Activated T-cell treated with anti-CD3 and anti-CD28 coated beads, Interleukin-2, amount 50 U/mL, for 4 hours (primary cell): ENCODE measurements around the gene SEPHS1. TPM values are rescaled to one million over a fixed set of nuclear protein-coding genes. Genes with fewer than 3 reads are reported as not detected.
"Not testable (repeated sequence)": the region's sequence is repeated elsewhere in the genome, so short reads cannot be mapped to it uniquely, and the experiment has no call there.

Source experiments
- ATAC-seq, 2 donors: fragments of 200-7000 bp; cut with Tn5 transposase; one replicate each; pipeline ENCODE4 v1.10.0; 2021
- DNase-seq: peaks from one replicate; pipeline ENCODE4 v3.0.0-alpha.2; 2020
- H3K27me3 Mint-ChIP-seq: one replicate; pipeline ENCODE4 v1.8.0; 2021; ENCODE audit warnings: low read depth, mixed read lengths
- H3K36me3 Mint-ChIP-seq: one replicate; pipeline ENCODE4 v1.8.0; 2022; ENCODE audit warnings: mixed read lengths; ENCODE audit not compliant: insufficient read depth
- H3K4me1 Mint-ChIP-seq: one replicate; pipeline ENCODE4 v1.8.0; 2021; ENCODE audit warnings: low read depth, mixed read lengths
- H3K4me3 Mint-ChIP-seq: one replicate; pipeline ENCODE4 v1.8.0; 2021; ENCODE audit warnings: mild to moderate bottlenecking, moderate library complexity, mixed read lengths
- H3K9me3 Mint-ChIP-seq: one replicate; pipeline ENCODE4 v1.8.0; 2021; ENCODE audit warnings: mixed read lengths
- total RNA-seq, 3 donors: library from RNA; stranded (reverse); gene quantifications; one replicate each; pipeline ENCODE4 v1.2.1, GENCODE V29; 2021

SEPHS1 gene, protein sequence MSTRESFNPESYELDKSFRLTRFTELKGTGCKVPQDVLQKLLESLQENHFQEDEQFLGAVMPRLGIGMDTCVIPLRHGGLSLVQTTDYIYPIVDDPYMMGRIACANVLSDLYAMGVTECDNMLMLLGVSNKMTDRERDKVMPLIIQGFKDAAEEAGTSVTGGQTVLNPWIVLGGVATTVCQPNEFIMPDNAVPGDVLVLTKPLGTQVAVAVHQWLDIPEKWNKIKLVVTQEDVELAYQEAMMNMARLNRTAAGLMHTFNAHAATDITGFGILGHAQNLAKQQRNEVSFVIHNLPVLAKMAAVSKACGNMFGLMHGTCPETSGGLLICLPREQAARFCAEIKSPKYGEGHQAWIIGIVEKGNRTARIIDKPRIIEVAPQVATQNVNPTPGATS
- total RNA-seq = 10 to 100 TPM; 43.4 to 56.2 (median 48.5) TPM

GRCh38 chr10:13348216-13349017, at the start of gene SEPHS1:
TSS of gene SEPHS1 (minus strand) at chr10:13348293. CDS start at chr10:13344950, 3,343 bp downstream.
- DNase-seq (peak; percentile 70), ATAC-seq (peak; percentile 86)
- H3K9me3 Mint-ChIP-seq = no peaks in the 10 kb centered on the region
- H3K4me3 Mint-ChIP-seq = peak within 1 kb of the TSS; percentile 88
- peaks cover 57% of the 10 kb centered on the region for H3K4me1 Mint-ChIP-seq
- H3K27me3 Mint-ChIP-seq = no peaks in the 10 kb centered on the region
- peaks cover 7% of the 10 kb centered on the region for H3K36me3 Mint-ChIP-seq

DNA sequence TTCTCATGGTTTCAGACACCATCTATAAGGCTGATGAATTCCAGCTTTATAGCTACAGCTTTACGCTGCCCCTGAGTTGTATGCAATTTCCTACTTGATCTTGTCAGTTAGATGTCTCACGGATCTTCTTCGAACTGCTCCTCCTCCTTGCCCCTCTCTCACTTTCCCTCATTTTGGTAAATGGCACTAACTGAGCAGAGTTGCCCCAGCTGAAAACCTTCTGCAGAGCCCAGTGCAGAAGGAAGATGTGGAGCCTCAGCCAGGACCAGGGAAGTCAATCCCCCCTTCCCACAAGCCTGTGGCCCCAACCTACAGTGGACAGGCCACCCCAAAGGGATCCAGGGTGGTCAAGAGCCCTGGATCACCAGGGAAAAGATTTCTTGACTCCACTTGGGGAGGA, 49.0 kb upstream of the SEPHS1 start:
- no peak overlapping the region for H3K4me3 Mint-ChIP-seq
- no peaks in the 10 kb centered on the region for H3K4me1 Mint-ChIP-seq
- H3K27me3 Mint-ChIP-seq = peaks cover 19% of the 10 kb centered on the region
- H3K9me3 Mint-ChIP-seq = no peaks in the 10 kb centered on the region
- DNase-seq (no peak), ATAC-seq (no peak)
- H3K36me3 Mint-ChIP-seq = no peaks in the 10 kb centered on the region

DNA sequence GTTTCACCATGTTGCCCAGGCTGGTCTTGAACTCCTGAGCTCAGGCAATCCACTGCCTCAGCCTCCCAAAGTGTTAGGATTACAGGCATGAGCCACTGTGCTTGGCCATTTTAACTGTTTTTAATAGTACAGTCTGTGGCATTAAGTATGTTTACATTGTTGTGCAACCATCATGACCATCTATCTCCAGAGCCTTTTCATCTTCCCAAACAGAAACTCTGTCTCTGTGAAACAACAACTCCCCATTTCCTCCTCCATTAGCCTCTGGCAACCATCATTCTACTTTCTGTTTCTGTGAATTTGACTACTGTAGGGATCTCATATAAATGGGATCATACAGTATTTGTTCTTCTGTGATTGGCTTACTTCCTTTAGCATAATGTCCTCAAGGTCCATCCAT, 48.3 kb upstream of the SEPHS1 start:
- Mint-ChIP-seq H3K27me3 (peaks cover 22% of the 10 kb centered on the region), H3K4me3 (no peak overlapping the region), H3K9me3 (no peaks in the 10 kb centered on the region), H3K4me1 (no peaks in the 10 kb centered on the region), H3K36me3 (no peaks in the 10 kb centered on the region)
- DNase-seq (no peak), ATAC-seq (no peak)

- no peak for DNase-seq
Measured at GRCh38 chr10:13395540-13395939, 47.4 kb upstream of the SEPHS1 start.

GRCh38 chr10:13393640-13394039, 45.5 kb upstream of the SEPHS1 start:
- DNase-seq (no peak), ATAC-seq (no peak)
- H3K4me1 Mint-ChIP-seq = no peaks in the 10 kb centered on the region
- H3K4me3 Mint-ChIP-seq = no peak overlapping the region
- peaks cover 12% of the 10 kb centered on the region for H3K27me3 Mint-ChIP-seq
- no peaks in the 10 kb centered on the region for H3K36me3 Mint-ChIP-seq
- no peaks in the 10 kb centered on the region for H3K9me3 Mint-ChIP-seq

More at GRCh38 chr10:13395540-13395939, 47.4 kb upstream of the SEPHS1 start:
- Mint-ChIP-seq H3K4me3 (no peak overlapping the region), H3K36me3 (no peaks in the 10 kb centered on the region), H3K9me3 (no peaks in the 10 kb centered on the region), H3K27me3 (peaks cover 19% of the 10 kb centered on the region), H3K4me1 (no peaks in the 10 kb centered on the region)
- ATAC-seq = no peak

GRCh38 chr10:13392701-13393100, 44.6 kb upstream of the SEPHS1 start:
- Mint-ChIP-seq H3K27me3 (peaks cover 11% of the 10 kb centered on the region), H3K4me3 (no peak overlapping the region), H3K4me1 (no peaks in the 10 kb centered on the region), H3K36me3 (no peaks in the 10 kb centered on the region), H3K9me3 (no peaks in the 10 kb centered on the region)
- ATAC-seq (no peak), DNase-seq (no peak)

DNA sequence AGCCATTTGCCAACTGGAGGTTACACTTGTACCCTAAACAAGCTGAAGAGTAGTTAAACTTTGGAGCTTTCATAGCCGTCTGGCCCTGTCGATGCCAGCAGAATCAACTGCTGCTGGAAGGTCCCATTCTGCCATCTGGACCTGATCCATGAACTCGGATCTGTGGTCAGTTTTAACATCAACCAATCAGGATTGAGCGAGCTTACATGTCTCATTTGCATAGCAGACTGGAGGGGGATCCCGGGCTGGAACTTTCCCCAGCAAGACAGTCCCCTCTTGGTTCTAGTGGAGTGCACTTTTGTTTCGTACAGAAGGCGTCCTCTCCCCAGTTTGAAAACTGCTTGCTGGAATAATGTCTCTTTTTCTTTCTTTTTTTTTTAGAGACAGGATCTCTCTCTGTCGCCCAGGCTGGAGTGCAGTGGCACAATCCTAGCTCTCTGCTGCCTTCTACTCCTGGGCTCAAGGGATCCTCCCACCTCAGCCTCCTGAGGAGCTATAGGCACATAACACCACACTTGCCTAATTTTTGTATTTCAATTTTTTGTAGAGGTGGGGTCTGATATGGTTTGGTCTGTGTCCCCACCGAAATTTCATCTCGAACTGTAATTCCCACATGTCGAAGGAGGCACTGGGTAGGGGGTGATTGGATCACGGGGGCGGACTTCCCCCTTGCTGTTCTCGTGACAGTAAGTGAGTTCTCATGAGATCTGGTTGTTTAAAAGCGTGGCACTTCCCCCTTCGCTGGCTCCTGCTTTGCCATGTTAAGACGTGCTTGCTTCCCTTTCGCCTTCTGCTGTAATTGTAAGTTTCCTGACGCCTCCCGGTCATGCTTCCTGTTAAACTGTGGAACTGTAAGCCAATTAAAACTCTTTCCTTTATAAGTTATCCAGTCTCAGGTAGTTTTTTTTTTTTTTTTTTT, 42.8 kb upstream of the SEPHS1 start:
- Mint-ChIP-seq H3K4me3 (no peak overlapping the region), H3K9me3 (no peaks in the 10 kb centered on the region), H3K4me1 (no peaks in the 10 kb centered on the region), H3K36me3 (no peaks in the 10 kb centered on the region), H3K27me3 (peaks cover 13% of the 10 kb centered on the region)
- ATAC-seq (no peak), DNase-seq (no peak)

GRCh38 chr10:13388478-13389230, 40.6 kb upstream of the SEPHS1 start:
- Mint-ChIP-seq H3K4me1 (no peaks in the 10 kb centered on the region), H3K4me3 (no peak overlapping the region), H3K36me3 (no peaks in the 10 kb centered on the region), H3K9me3 (no peaks in the 10 kb centered on the region), H3K27me3 (peaks cover 21% of the 10 kb centered on the region)
- ATAC-seq (no peak), DNase-seq (no peak)

- no peak for DNase-seq
- Mint-ChIP-seq H3K4me1 (peaks cover 11% of the 10 kb centered on the region), H3K27me3 (peaks cover 33% of the 10 kb centered on the region), H3K36me3 (no peaks in the 10 kb centered on the region), H3K9me3 (no peaks in the 10 kb centered on the region), H3K4me3 (no peak overlapping the region)
- ATAC-seq = no peak
Measured at GRCh38 chr10:13386021-13386420, 37.9 kb upstream of the SEPHS1 start.

DNA sequence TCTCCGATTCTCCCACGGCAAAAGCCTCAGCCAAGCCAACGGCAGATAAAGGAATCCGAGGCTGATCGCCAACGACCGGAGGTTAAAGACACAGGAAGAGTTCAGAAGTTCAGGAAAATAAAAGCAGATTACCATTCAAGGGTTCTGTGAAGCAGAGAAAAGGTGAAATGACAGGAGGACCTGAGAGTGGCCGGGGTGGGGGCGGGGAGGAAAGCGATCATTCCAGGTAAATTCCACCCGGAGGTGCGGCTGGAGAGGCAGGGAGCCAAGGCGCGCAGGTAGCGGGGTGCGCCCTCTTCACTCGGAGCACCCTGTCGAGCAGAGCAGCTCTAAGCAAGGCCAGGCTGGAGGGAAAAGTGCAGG, 35.3 kb upstream of the SEPHS1 start:
- ATAC-seq (no peak), DNase-seq (no peak)
- no peaks in the 10 kb centered on the region for H3K9me3 Mint-ChIP-seq
- peaks cover 49% of the 10 kb centered on the region for H3K27me3 Mint-ChIP-seq
- peak overlapping the region; percentile 22 for H3K4me3 Mint-ChIP-seq
- no peaks in the 10 kb centered on the region for H3K36me3 Mint-ChIP-seq
- H3K4me1 Mint-ChIP-seq = peaks cover 11% of the 10 kb centered on the region

GRCh38 chr10:13382703-13383398, 34.8 kb upstream of the SEPHS1 start:
- H3K4me1 Mint-ChIP-seq = peaks cover 11% of the 10 kb centered on the region
- no peaks in the 10 kb centered on the region for H3K9me3 Mint-ChIP-seq
- no peaks in the 10 kb centered on the region for H3K36me3 Mint-ChIP-seq
- ATAC-seq = peak in 1 of 2 donors; percentile 43
- DNase-seq = no peak
- H3K4me3 Mint-ChIP-seq = peak overlapping the region; percentile 22
- peaks cover 51% of the 10 kb centered on the region for H3K27me3 Mint-ChIP-seq

GRCh38 chr10:13379061-13379460, 31.0 kb upstream of the SEPHS1 start:
- H3K36me3 Mint-ChIP-seq, H3K4me3 Mint-ChIP-seq, ATAC-seq, DNase-seq, H3K9me3 Mint-ChIP-seq: not testable (repeated sequence)
- Mint-ChIP-seq H3K27me3 (peaks cover 43% of the 10 kb centered on the region), H3K4me1 (peaks cover 11% of the 10 kb centered on the region)

DNA sequence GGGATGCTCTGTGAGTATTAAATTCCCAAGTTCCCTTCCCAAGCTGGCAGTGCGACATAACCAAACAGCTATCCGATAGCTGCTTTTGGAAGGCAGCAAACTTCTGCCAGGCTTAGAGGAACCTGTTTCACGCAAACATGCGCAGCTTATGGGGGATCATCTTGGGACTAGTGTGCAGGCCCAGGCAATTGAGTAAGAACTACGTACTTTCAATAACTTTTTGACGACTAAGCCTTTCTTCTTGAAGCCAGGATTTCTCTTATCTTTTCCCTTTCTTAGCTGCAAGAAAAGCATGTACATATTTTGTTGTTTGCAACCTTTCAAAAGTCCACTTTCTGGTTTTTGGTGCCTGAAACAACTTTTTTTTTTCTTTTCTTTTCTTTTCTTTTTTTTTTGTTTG, 28.7 kb upstream of the SEPHS1 start:
- Mint-ChIP-seq H3K4me3 (no peak overlapping the region), H3K9me3 (no peaks in the 10 kb centered on the region), H3K36me3 (no peaks in the 10 kb centered on the region), H3K27me3 (peaks cover 27% of the 10 kb centered on the region), H3K4me1 (no peaks in the 10 kb centered on the region)
- DNase-seq (no peak), ATAC-seq (no peak)
